Panc1 (cell line): Measurements from ENCODE around the gene ING4.

ENCODE experiments used
- POLR2AphosphoS5 ChIP-seq: IDR thresholded peaks from 2 replicates; pipeline ENCODE4 v1.6.1; 2012; ENCODE audit warnings: mild to moderate bottlenecking, low read depth, low read length, moderate library complexity
- REST ChIP-seq, 2 experiments: IDR thresholded peaks; 2 replicates each; pipeline ENCODE4 v1.6.1; 2011 to 2012; ENCODE audit warnings: low read depth in 2 of 2, control low read depth in 1 of 2, low read length in 1 of 2, mild to moderate bottlenecking in 1 of 2, moderate library complexity in 1 of 2; ENCODE audit not compliant: insufficient read depth in 1 of 2
- TCF7L2 ChIP-seq: IDR thresholded peaks from 2 replicates; pipeline ENCODE4 v1.6.1; 2011; ENCODE audit warnings: mild to moderate bottlenecking, low read depth, low read length, inconsistent platforms
- TF ChIP-seq, protein P1 (sequence below): fragments of 450-650 bp; IDR thresholded peaks from 2 replicates; pipeline ENCODE4 v1.5.1; 2017; ENCODE audit warnings: mild to moderate bottlenecking

- TF ChIP-seq, protein P1, sequence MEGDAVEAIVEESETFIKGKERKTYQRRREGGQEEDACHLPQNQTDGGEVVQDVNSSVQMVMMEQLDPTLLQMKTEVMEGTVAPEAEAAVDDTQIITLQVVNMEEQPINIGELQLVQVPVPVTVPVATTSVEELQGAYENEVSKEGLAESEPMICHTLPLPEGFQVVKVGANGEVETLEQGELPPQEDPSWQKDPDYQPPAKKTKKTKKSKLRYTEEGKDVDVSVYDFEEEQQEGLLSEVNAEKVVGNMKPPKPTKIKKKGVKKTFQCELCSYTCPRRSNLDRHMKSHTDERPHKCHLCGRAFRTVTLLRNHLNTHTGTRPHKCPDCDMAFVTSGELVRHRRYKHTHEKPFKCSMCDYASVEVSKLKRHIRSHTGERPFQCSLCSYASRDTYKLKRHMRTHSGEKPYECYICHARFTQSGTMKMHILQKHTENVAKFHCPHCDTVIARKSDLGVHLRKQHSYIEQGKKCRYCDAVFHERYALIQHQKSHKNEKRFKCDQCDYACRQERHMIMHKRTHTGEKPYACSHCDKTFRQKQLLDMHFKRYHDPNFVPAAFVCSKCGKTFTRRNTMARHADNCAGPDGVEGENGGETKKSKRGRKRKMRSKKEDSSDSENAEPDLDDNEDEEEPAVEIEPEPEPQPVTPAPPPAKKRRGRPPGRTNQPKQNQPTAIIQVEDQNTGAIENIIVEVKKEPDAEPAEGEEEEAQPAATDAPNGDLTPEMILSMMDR = no peak
- TF ChIP-seq REST (IDR thresholded peaks at IDR 0.05; ENCODE audit: insufficient read depth in 1 of 2, low read depth in 2 of 2, low read length in 1 of 2) (no peak), POLR2AphosphoS5 (no peak), TCF7L2 (no peak)
Measured at GRCh38 chr12:6646276-6647082, 16.4 kb downstream of the ING4 start.
